Measurements from ENCODE around the gene LHX4.

LHX4 gene

GRCh38 chr1:180290265-180291001, 60.4 kb downstream of the LHX4 start:
- no peak for DNase-seq (ENCODE audit: low read depth, low spot score)
- CTCF ChIA-PET = interaction anchor here (1.4 kb wide), 1 partner anchor 37 kb away, joined by 4 read pairs; no protein-coding TSS in a partner anchor
- no peak overlapping the region for H3K4me3 ChIP-seq (ENCODE audit: low read depth, low read length)
- POLR2A ChIA-PET = no interaction called here
- TF ChIP-seq CTCF (IDR thresholded peaks at IDR 0.05; ENCODE audit: insufficient read depth, low read length, missing control alignments) = no peak

DNA sequence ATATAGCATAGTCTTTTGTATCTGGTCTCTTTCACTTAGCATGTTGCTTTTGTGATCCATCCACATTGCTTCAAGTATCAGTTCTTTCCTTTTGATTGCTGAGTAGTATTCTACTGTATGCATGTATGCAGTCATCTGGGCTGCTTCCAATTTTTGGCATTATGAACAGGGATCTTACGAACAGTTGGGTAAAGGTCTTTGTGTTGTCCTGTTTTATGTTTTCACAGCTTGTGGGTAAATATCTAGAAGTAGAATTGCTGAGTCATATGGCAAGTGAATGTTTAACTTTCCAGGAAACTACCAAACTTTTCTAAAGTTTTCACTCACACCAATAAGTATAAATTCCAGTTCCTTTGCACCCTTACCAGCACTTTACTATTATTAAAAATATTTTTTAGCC, 60.9 kb downstream of the LHX4 start:
- no peak for TF ChIP-seq CTCF (IDR thresholded peaks at IDR 0.05; ENCODE audit: insufficient read depth, low read length, missing control alignments)
- CTCF ChIA-PET = interaction anchor here (1.4 kb wide), 1 partner anchor 38 kb away, joined by 4 read pairs; no protein-coding TSS in a partner anchor
- DNase-seq (ENCODE audit: low read depth, low spot score) = no peak
- H3K4me3 ChIP-seq (ENCODE audit: low read depth, low read length) = no peak overlapping the region
- POLR2A ChIA-PET = no interaction called here

DNA sequence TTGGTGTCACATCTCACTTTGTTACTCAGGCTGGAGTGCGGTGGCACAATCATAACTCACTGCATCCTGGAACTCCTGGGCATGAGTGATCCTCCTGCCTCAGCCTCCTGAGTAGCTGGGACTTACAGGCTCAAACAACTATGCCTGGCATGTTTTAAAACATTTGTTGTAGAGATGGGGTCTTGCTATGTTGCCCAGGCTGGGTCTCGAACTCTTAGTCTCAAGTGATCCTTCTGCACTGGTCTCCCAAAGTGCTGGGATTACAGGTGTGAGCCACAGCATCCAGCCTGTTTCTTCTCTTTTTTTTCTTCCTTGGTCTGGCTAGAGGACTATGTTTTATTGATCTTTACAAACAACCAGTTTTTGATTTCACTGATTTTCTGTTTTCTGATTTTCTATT, 64.6 kb downstream of the LHX4 start:
- no peak for TF ChIP-seq CTCF (IDR thresholded peaks at IDR 0.05; ENCODE audit: insufficient read depth, low read length, missing control alignments)
- H3K4me3 ChIP-seq (ENCODE audit: low read depth, low read length) = no peak overlapping the region
- ChIA-PET POLR2A (no interaction called here), CTCF (no interaction called here)
- DNase-seq (ENCODE audit: low read depth, low spot score) = no peak

GRCh38 chr1:180295999-180296398, 65.9 kb downstream of the LHX4 start:
- POLR2A ChIA-PET = no interaction called here
- no peak for DNase-seq (ENCODE audit: low read depth, low spot score)
- H3K4me3 ChIP-seq (ENCODE audit: low read depth, low read length) = no peak overlapping the region
- TF ChIP-seq CTCF (IDR thresholded peaks at IDR 0.05; ENCODE audit: insufficient read depth, low read length, missing control alignments) = no peak
- CTCF ChIA-PET = no interaction called here

- ChIA-PET POLR2A (no interaction called here), CTCF (interaction anchor here (1.5 kb wide), 1 partner anchor 46 kb away, joined by 3 read pairs; no protein-coding TSS in a partner anchor)
- no peak for TF ChIP-seq CTCF (IDR thresholded peaks at IDR 0.05; ENCODE audit: insufficient read depth, low read length, missing control alignments)
Observed at GRCh38 chr1:180299479-180300221, 69.6 kb downstream of the LHX4 start.

GRCh38 chr1:180301135-180301742, 71.2 kb downstream of the LHX4 start:
- peak; percentile 21 for DNase-seq (ENCODE audit: low read depth, low spot score)
- ChIA-PET CTCF (interaction anchor here (1.5 kb wide), 1 partner anchor 48 kb away, joined by 3 read pairs; no protein-coding TSS in a partner anchor), POLR2A (no interaction called here)
- TF ChIP-seq CTCF (IDR thresholded peaks at IDR 0.05; ENCODE audit: insufficient read depth, low read length, missing control alignments) = no peak
- no peak overlapping the region for H3K4me3 ChIP-seq (ENCODE audit: low read depth, low read length)

More at GRCh38 chr1:180299479-180300221, 69.6 kb downstream of the LHX4 start:
- no peak for DNase-seq (ENCODE audit: low read depth, low spot score)
- H3K4me3 ChIP-seq (ENCODE audit: low read depth, low read length) = no peak overlapping the region
